ENCODE results near the gene NRN1.
"Not testable (repeated sequence)": the region's sequence is repeated elsewhere in the genome, so short reads cannot be mapped to it uniquely, and the experiment has no call there.

Gene NRN1, protein sequence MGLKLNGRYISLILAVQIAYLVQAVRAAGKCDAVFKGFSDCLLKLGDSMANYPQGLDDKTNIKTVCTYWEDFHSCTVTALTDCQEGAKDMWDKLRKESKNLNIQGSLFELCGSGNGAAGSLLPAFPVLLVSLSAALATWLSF

DNA sequence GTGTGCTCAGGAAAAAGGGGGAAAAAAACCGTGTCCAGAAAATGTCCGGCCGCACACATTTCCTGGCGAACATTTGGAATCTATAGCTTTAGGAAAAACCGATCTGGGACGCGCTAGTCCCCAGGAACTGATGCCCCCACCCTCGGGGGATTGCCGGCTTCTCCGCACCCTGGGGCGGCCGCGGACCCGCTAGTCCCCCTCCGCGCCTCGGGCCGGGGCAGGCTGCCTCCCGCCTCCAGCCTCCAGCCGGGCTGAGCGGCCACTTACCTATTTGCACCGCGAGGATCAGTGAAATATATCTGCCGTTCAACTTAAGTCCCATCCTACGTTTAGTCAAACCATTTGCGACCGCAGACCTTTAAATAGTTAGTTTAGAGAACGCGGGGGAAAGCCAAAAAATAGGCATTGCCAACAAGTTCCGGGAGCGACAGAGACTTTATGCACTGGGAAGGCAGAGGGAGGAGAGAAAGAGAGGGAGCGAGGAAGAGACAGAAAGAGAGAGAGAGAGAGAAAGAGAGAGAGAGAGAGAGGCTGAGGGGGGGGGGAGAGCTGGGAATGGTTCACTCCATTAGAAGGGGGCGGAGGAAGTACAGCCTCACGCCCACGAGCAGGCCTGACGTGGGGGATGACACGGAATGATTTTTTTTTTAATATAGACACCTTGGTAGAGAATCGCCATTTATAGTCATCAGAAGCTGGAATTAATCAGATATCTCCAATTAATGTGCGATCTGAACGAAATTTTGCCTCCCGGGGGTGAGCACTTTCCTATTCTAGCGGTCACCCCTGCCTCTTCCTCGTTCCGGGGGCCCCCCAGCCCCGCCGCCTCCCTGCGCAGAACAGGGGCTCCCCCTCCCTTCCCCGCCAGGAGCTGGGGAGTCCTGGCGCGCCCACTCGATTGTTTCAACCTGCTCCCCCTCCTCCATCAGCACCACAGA lies at the start of gene NRN1:
NRN1 (minus strand) TSS at position 498 of the 938 bp plus-strand sequence; CDS start at position 322, 176 bp downstream.
- no peak for DNase-seq

DNA sequence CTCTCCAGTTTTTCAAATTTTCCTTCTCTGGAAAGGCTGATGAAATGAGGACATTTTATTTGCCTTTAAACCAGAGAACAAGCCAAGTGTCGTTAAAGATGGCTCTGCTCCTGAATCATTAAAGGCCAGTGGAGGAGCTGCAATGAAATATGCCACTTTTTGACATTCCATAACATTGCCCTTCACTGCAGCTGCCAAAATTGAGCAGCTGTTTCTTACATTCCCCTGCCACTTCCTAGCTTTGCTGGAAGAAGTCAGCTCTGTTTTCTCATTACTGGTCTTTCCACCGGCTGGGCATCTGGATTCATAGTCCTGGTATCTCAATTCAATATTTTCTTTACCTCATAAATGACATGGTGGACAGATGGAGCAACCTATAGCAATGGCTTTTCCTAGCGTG lies 45.5 kb upstream of the NRN1 start:
- no peak for DNase-seq

DNA sequence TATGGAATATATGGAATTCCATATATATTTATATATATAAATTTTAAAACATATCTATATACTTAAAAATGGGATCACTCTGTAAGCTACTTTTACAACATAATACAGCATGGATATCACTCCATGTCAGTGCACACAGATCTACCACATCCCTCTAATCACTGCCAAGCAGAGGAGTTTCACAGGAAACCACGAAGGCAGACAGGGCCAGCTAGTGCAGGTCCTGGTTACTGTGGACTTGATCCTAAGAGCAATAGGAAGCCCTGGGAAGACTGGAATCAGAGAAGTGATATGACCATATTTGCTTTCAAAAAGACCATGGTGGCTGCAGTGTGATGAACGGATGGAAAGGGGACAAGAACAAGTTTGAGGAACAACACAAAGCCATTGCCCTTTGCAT lies 40.0 kb upstream of the NRN1 start:
- DNase-seq: no peak

DNA sequence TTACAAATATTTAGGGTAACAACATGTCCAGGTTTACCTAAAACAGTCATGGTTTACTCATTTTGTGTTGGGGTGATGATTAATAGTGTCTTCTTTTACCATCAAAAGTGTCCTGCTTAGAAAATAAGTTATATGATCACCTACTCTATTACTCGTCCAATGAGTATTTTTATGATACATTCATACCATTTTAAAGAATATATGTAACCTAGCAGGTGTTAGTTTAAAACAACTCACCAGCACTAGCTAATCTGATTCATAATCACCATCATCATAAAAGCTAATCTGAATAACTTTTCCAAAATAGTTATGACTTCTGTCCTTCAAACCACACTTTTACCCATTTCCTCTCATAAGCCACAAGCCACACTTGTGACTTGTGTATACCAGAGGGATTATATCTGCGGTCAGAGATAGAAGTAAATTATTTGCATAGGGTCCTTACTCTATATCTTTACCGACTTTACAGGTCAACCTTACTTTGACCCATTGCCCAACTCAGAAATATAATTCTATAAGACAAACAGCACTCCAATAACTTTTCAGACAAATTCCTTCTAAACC lies 33.3 kb upstream of the NRN1 start:
- DNase-seq: no peak

DNA sequence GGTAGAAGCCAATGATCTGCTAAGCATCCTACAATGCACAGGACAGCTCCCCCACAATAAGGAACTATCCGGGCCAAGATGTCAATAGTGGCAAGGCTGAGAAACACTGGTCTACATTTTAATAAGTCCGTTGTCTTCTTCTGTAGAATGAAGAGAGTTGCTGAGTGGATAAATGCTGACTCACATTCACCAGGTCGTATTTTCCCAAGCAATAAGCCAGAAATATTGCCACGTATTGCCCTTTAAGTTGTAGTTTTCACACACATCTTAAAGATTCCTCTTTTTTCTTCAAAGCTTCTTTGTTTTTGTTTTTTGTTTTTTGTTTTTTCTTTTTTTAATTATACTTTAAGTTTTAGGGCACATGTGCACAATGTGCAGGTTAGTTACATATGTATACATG lies 30.5 kb upstream of the NRN1 start:
- DNase-seq: no peak

DNA sequence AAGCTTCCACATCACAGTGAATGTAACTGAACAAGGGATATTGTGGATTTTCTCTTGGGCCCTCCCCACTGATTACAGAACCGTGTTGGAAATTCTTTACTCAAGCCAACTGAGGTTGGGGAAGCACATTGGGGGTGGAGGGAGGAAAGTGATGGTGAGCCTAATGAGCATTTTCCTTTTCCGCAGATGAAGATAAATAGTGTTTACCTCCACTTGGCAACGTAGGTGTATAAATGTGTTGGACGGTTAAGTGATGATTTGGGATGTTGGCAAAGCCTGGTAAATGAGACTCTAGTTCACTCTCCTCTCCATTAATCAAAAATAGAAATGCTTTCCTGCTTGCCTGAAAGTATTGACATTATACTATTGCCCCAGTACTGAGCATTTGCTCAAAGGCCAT lies 27.1 kb upstream of the NRN1 start:
- no peak for DNase-seq

DNA sequence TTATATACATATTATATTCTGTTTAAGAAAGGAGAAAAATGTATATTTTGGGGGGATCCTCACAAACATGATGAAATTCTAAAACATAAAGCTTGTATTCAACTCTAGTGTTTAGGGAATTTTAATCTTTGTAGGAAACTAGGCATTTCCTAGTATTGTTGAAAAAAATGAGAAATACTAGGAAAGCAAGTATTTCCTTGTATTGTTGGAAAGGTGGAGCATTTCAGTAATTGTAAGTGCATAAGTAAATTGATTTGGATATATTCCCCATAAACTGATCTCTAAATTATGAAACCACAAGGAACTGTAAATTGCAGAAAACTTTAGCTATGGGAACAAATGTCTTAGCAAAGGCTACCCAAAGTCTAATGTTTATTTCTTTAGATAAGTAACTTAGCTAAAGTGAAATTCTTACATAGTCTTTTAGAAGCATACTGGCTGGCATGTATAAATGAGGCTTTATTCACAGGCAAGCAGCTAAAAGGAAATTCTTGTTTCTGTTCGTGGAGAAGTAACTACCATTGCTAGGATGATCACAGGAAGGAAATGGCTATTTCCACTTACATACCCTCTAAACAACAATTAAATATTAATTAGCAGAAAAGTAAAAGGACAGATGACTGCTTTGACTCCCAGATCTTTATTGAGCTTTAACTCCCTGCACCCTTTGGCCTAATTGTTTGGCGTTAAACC lies 19.9 kb upstream of the NRN1 start:
- no peak for DNase-seq

DNA sequence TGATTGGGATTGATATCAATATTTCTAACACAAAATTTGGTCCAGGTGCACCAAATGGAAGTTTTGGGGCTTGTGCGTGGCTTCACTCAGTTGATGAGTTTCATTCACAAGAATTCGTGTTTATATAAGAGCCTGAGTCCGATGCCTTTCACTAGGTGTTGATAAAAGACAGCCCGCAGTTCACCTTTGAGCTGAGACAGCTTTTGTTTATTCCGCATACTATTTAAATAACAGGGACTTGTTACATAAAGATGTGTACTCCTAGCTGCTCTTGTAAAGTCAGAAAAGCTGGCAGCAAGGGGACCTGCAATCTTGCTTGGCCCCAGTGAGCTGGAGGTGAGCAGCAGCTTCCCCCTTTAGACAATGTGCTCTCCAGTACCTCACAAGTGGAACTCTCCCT lies 19.0 kb upstream of the NRN1 start:
- DNase-seq: no peak

DNA sequence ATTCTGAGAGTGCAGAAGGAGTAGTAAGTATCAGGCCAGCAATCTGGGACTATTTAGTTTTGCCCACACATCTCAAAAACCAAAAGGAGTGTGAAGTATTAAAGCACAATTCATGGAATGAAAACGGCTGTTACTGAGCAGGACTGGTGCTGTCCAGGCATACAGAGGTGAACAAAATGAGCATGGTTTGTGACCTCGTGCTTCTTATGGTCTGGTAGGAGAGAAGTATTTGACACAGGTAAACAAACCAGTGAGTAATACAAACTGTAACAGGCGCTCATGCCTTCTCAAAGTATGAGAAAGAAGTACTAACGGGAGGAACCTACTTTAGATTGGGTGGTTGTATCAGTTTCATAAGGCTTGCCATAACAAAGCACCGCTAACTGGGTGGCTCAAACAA lies 17.5 kb upstream of the NRN1 start:
- DNase-seq: no peak

DNA sequence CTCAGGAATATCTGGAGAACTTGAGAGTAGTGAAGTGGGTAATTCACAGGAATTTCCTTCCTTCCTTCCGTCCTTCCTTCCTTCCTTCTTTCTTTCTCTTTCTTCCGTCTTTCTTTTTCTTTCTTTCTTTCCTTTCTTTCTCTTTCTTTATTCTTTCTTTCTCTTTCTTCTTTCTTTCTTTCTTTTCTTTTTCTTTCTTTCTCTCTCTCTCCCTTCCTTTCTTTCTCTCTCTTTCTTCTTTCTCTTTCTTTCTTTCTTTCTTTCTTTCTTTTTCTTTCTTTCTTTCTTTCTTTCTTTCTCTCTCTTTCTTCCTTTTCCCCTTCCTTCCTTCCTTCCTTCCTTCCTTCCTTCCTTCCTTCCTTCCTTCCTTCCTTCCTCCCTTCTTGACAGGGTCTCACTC lies 16.1 kb upstream of the NRN1 start:
- DNase-seq: not testable (repeated sequence)

DNA sequence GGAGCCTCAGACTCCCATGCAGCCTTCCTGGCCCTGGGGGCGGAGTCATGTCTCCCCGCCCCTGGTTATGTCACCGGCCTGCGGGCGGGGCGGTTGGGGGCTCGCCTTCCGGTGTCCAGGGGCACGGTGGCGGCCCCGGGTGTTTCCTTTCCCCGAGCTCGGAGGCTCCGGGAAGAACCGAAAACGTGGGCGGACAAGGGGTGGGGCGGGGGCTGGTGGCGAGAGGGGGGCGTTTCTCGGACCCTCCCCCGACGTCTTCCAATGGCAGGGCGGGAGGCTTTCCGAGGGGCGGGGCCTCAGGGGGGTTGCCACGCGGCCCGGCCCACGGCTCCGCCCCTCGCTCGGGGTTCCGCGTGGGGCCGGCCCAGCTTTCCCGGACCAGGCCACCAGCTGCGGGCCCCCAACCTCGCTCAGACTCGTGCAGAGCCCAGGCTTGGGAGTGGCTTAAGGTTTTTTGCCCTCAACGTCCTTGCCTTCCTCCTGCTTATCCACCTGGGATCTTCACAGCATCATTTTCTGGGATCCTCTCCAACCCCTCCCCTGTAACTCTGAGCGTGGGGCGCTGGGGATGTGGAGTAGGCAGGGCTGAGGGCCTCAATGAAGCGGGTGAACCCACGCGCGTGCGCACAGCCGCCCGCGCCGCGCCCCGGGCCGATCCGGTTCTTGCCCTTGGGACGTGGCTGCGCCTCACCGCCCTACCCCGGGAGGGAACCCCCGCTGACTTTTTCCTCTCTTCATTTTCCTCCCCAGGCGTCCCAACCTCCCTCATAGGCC lies 2.1 kb upstream of the NRN1 start:
- no peak for DNase-seq

DNA sequence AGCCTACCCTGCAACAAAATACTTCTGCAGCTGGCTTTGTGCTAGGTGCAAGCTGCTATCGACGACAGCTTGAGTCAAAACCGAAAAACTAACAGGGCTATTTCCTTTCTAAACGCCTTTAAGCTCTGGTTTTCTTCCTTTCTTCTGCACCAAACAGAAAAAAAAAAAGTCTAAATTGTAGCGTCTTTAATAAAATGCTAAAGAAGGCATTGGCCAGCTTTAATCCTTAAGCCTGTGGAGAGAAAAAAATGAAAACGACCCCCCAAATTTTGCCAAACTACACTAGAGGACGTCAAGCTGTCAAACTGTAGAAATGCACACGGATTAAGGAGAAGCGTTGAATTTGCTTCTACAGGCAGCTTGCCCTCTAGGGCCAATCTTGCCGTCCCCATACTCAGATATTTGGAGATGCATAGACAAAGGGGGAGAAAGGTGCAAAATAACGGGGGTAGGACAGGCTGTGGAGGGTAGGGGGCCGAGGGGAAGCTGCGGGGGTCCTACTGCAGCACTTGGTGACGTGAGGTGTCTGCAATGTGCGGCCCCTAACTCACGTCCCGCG lies 1.4 kb upstream of the NRN1 start:
- no peak for DNase-seq

DNA sequence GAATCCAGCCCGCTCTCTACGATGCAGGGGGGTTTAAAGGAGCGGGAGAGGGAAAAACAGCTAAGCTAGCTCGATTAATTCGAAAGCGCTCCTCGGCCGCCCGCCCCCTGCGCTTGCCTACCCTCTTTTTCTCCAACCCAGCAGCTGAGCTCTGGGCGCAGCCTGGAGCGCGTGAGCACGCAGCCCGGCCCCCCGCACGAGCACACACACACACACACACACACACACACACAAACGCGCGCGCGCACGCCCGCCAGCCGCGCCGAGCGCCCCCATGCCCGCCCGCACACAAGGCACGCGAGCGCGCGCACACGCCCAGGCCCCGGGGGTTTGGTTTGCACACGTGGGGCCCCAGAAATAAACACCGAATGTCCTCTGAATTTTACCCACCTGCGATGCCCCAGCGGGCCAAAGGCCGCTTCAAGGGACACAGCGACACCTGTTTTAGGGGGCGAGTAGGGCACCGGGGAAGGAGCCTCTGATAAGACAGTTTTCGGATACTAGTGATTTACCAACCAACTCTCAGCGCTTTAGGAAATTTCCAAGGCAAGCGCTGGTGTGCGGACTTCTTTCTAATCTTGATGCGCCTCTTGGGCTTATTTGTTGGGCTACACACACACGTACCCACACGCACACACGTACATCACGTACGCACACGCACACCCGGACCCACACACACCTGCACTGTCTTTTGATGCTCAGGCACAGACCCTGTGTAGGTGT lies 802 bp upstream of the NRN1 start:
- no peak for DNase-seq

DNA sequence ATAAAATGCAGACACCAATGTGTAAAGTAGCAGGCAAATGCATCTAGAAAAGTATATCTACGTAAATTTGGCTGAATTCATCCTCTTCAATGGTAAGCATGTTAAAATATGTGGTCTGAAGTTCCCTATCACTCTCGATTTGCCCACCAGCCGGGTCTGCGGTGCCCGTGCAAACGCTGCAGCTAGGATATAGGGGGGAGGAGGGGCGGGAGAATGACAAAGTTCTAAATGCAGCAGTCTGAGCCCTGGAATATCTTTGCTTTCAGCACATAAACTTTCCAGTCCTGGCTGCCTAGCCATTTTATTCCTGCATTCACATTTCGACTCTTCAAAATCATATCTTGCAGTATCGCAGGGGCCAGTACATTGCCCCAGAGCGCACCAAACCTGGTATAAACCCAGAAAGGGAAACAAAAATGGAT lies 708 bp downstream of the NRN1 start:
- no peak for DNase-seq

DNA sequence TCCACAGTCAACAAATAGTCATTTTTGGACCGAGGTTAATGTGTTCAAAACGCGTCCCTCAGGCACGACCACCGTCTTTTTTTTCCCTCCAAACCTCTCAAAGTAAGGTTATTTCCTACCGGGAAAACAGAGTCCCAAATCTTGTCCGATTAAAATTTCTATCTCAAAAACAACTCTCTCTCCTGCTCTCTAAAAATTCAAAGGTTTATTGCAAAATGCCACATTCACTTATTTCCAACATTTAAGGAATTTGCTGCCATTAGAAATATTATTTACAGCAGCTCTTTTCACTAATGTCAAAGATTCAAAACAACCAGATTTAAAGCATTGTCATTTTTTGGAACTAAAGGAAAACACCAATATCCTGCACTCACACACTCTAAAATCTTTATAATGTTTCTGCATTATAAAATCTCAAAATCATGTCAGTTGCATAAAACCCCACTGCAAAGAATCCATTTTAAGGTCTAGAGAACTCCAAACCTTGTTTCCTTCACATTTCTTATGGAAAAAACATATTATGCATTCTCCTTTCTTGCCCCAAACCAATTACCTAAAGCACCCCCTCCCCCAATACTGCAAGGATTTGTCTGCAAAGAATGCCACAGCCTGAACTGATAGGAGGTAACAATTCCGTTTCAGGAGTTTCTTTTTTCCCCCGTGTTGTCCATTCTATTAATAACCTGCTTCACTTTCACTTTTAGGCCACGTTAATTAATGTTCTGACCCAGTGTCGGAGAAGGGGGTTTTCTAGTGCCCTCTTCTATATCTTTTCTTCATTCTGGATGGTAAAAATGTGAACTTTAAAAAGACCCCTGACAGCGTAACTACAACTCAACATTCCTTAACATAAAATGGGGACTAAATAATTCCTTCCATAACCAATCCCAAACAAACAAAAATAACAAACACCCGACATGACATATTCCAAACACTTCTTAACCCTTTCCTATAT lies 1.4 kb downstream of the NRN1 start:
- no peak for DNase-seq

DNA sequence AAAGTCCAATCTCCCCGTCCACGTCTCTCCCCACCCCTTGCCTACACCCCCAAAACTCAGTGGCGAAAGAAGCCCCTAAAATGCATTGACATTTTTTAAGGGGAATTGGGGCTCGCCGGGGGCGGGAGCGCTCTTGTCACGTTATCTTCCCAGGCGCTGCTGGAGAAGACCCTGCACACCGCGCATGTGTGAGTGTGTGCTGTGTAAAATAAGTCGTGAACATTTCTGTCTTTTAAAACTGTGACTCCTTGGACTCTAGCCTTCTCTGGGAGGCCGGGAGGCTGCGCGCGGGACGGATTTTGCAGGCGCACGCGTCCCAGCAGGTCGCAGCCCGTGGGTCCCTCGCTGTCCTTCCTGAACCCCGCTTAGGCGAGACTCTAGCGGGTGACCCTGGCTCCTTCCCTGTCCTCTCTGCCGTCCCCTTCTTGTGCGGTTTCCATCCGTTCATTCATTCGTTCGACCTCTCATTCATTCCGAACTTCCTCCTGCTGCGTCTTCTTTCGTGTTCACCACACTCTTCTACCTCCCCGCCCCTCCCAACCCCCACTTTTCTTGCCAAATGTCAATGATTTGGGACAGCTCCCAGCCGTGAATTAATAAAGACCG lies 2.2 kb downstream of the NRN1 start:
- no peak for DNase-seq

DNA sequence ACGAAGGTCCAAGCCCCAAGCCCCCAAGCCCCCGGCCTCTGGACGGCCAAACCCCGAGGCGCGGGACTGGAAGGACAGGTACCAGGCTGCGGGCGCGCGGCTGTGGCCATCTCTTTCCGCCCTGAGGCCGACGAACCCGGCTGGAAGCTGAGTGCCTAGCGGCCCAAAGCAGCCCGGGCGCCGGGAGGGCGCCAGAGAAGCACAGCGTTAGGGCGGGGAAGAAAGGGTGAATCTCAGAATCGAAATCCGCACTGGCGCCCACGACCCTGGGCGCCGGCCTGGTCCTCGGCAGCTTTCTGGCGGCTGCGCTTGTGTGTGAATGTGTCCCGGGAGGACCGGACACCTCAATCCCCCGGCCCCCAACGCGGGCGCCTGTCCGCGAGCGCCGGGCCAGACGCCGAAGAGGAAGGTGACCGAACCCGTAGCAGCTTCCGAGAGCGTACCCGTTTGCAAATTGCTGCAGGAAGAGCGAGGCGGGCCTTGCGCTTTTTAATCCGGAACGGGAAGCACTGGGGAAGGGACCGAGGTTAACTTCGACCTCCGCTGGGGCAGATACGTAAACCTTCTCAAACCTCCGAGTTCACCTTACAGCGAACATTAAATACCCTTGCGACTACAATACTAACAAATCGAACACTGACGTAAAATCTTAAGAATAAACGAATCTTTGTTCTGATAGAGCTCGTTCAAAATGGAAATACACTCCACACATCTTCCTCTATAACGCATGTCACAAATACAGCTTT lies 2.9 kb downstream of the NRN1 start:
- DNase-seq: no peak

DNA sequence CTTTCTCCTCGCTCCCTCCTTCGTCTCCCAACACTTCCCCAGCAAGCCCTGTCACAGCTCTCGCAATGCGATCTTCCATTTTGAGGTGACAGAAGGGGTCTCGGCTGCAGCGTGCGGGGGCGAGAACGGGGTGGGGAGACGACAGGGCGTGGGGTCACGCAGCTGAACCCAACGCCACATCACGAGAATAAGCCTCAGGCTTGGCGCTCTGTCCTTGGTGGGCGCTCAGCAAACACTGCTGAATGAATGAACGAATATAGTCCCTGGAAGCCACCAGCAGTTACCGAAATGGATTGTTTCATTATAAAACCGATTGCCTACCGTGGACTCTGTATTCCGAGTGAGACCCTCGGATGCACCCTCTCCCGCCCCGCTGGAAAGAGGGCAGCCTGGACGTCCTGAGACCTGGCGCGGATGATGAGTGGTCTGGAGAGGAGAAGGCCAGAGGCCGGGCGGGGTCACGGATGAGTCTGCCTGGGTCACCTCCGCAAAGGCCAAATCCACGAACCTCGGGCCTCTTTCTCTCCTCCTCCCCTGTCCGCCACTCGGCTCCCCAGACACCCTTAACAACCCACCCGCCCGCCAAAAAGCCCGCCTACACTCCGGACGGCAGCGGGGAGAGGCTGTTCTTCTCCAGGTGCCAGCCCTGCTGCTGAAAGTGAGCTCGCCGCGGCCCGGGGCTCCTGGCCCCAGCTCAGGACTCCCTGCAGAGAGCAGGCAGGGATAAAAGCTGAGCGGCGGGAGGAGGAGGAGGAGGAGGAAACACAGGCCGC lies 3.7 kb downstream of the NRN1 start:
- no peak for DNase-seq
